HK-2 (cell line): Measurements from ENCODE around the gene VDR.

Experiments
- DNase-seq: peaks from one replicate; pipeline ENCODE4 v3.0.0-alpha.2; 2018; ENCODE audit not compliant: unreplicated experiment

Gene VDR

GRCh38 chr12:47794679-47795078, 110.1 kb downstream of the VDR start:
- DNase-seq, result no peak

- no peak for DNase-seq
Measured at GRCh38 chr12:47793015-47793681, 111.6 kb downstream of the VDR start.

- DNase-seq, result no peak
Measured at GRCh38 chr12:47791874-47792273, 112.9 kb downstream of the VDR start.
